ENCODE measurements around the gene LONRF3. TPM values are rescaled to one million over a fixed set of nuclear protein-coding genes. Genes with fewer than 3 reads are reported as not detected.
"Not testable (repeated sequence)": the region's sequence is repeated elsewhere in the genome, so short reads cannot be mapped to it uniquely, and the experiment has no call there.

The LONRF3 gene
- polyA plus RNA-seq, 1 donor (not counting 4 experiments of a cell fraction or from before 2014, with no cell fraction given): not detected

DNA sequence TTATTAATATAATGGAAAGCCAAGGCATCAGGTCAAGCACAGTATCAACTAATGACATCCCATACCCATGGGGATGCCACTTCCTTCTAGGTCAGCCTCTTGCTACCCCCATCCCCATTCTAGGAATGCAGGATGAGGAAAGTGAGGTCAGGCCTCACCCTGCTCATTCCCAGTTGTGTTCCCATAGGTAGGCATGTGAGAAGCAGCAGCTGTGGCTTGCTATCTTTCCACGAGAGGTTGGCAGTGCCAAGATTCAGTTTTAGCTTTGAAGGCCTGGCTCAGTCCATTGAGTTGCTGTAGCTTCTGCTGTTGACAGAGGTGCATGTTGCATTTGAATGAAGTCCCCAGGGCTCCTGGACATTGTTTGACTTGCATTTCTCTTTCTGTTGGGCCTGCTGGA lies 15.5 kb downstream of the LONRF3 start:
- H3K27ac ChIP-seq (ENCODE audit: control insufficient read depth, insufficient read depth, low read length): no peak overlapping the region
- H3K79me2 ChIP-seq (ENCODE audit: control insufficient read depth, insufficient read depth, low read length): no peaks in the 10 kb centered on the region
- H3K36me3 ChIP-seq (ENCODE audit: control insufficient read depth in 2 of 2, extremely low read depth in 1 of 2, insufficient read depth in 2 of 2, low read length in 2 of 2): no peaks in the 10 kb centered on the region
- H3K27me3 ChIP-seq (ENCODE audit: control insufficient read depth, extremely low read depth, insufficient read depth, low read length): no peaks in the 10 kb centered on the region
- no peak overlapping the region for H3K4me2 ChIP-seq (ENCODE audit: control insufficient read depth, extremely low read depth, insufficient read depth, low read depth, low read length)
- H2AFZ ChIP-seq (ENCODE audit: control insufficient read depth, low read length): no peak overlapping the region
- H3K9ac ChIP-seq (ENCODE audit: control insufficient read depth, extremely low read depth, insufficient read depth, low read length): no peak overlapping the region
- no peaks in the 10 kb centered on the region for H3K9me1 ChIP-seq (ENCODE audit: control insufficient read depth, extremely low read depth, insufficient read depth, low read length)
- TF ChIP-seq, protein P1, sequence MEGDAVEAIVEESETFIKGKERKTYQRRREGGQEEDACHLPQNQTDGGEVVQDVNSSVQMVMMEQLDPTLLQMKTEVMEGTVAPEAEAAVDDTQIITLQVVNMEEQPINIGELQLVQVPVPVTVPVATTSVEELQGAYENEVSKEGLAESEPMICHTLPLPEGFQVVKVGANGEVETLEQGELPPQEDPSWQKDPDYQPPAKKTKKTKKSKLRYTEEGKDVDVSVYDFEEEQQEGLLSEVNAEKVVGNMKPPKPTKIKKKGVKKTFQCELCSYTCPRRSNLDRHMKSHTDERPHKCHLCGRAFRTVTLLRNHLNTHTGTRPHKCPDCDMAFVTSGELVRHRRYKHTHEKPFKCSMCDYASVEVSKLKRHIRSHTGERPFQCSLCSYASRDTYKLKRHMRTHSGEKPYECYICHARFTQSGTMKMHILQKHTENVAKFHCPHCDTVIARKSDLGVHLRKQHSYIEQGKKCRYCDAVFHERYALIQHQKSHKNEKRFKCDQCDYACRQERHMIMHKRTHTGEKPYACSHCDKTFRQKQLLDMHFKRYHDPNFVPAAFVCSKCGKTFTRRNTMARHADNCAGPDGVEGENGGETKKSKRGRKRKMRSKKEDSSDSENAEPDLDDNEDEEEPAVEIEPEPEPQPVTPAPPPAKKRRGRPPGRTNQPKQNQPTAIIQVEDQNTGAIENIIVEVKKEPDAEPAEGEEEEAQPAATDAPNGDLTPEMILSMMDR (optimal IDR thresholded peaks at IDR 0.05 in 1 of 3, IDR thresholded peaks at IDR 0.05 in 1 of 3, conservative IDR thresholded peaks at IDR 0.05 in 1 of 3; ENCODE audit: extremely low read depth in 1 of 3, insufficient read depth in 2 of 3, low read length in 3 of 3): no peak
- TF ChIP-seq EZH2 (IDR thresholded peaks at IDR 0.05; ENCODE audit: low read length): no peak
- no peaks in the 10 kb centered on the region for H3K4me1 ChIP-seq (ENCODE audit: control insufficient read depth, extremely low read depth, insufficient read depth, low read length)
- dilution Hi-C loops (cut with MboI; ENCODE audit: extremely low pct_ligation_motif_present, low sequenced_read_pairs): no loop called here
- H3K4me3 ChIP-seq (ENCODE audit: control insufficient read depth in 2 of 3, extremely low read depth in 1 of 3, insufficient read depth in 2 of 3, low read depth in 1 of 3, low read length in 3 of 3): no peak overlapping the region
- H3K9me3 ChIP-seq (ENCODE audit: control insufficient read depth, low read depth, low read length): no peaks in the 10 kb centered on the region
- no peaks in the 10 kb centered on the region for H4K20me1 ChIP-seq (ENCODE audit: control insufficient read depth, extremely low read depth, insufficient read depth, low read length)
- DNase-seq (ENCODE audit: low read depth, low spot score) (no peak), FAIRE-seq (no peak)

DNA sequence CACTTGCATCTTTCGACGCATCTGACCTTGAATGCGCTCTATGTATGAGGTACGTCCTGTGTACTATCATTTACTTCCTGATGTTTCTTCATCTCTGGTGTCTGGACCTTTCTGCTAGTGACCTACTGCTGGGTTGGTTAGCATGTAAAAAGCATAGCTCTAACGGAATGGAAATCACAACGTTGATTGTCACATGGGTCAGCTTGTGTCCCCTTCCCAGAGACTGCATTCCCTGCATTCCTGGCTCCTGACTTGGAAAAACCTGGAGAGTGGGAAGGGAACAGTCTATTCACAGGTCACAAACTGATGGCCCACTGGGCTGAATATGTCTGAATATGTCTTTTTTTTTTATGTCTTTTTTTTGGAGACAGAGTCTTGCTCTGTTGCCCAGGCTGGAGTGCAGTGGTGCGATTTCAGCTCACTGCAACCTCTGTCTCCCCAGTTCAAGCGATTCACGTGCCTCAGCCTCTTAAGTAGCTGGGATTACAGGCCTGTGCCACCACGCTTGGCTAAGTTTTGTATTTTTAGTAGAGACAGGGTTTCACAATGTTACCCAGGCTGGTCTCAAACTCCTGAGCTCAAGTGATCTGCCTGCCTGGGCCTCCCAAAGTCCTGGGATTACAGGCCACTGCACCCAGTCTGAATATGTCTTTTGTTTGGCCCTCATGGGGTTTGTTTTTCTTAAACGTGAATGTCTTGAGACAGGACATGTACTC lies 16.3 kb downstream of the LONRF3 start:
- no peak overlapping the region for H3K4me2 ChIP-seq (ENCODE audit: control insufficient read depth, extremely low read depth, insufficient read depth, low read depth, low read length)
- FAIRE-seq (no peak), DNase-seq (ENCODE audit: low read depth, low spot score) (no peak)
- H3K27ac ChIP-seq (ENCODE audit: control insufficient read depth, insufficient read depth, low read length): no peak overlapping the region
- no peaks in the 10 kb centered on the region for H3K9me1 ChIP-seq (ENCODE audit: control insufficient read depth, extremely low read depth, insufficient read depth, low read length)
- H4K20me1 ChIP-seq (ENCODE audit: control insufficient read depth, extremely low read depth, insufficient read depth, low read length): no peaks in the 10 kb centered on the region
- H3K79me2 ChIP-seq (ENCODE audit: control insufficient read depth, insufficient read depth, low read length): no peaks in the 10 kb centered on the region
- H3K27me3 ChIP-seq (ENCODE audit: control insufficient read depth, extremely low read depth, insufficient read depth, low read length): no peaks in the 10 kb centered on the region
- TF ChIP-seq, protein P1 (optimal IDR thresholded peaks at IDR 0.05 in 1 of 3, IDR thresholded peaks at IDR 0.05 in 1 of 3, conservative IDR thresholded peaks at IDR 0.05 in 1 of 3; ENCODE audit: extremely low read depth in 1 of 3, insufficient read depth in 2 of 3, low read length in 3 of 3): no peak
- TF ChIP-seq EZH2 (IDR thresholded peaks at IDR 0.05; ENCODE audit: low read length): no peak
- H3K9me3 ChIP-seq (ENCODE audit: control insufficient read depth, low read depth, low read length): no peaks in the 10 kb centered on the region
- H3K4me3 ChIP-seq (ENCODE audit: control insufficient read depth in 2 of 3, extremely low read depth in 1 of 3, insufficient read depth in 2 of 3, low read depth in 1 of 3, low read length in 3 of 3): no peak overlapping the region
- no peak overlapping the region for H3K9ac ChIP-seq (ENCODE audit: control insufficient read depth, extremely low read depth, insufficient read depth, low read length)
- H3K4me1 ChIP-seq (ENCODE audit: control insufficient read depth, extremely low read depth, insufficient read depth, low read length): no peaks in the 10 kb centered on the region
- no peak overlapping the region for H2AFZ ChIP-seq (ENCODE audit: control insufficient read depth, low read length)
- no peaks in the 10 kb centered on the region for H3K36me3 ChIP-seq (ENCODE audit: control insufficient read depth in 2 of 2, extremely low read depth in 1 of 2, insufficient read depth in 2 of 2, low read length in 2 of 2)
- dilution Hi-C loops (cut with MboI; ENCODE audit: extremely low pct_ligation_motif_present, low sequenced_read_pairs): no loop called here

- H4K20me1 ChIP-seq (ENCODE audit: control insufficient read depth, extremely low read depth, insufficient read depth, low read length); H3K27me3 ChIP-seq (ENCODE audit: control insufficient read depth, extremely low read depth, insufficient read depth, low read length); H3K27ac ChIP-seq (ENCODE audit: control insufficient read depth, insufficient read depth, low read length); H3K36me3 ChIP-seq (ENCODE audit: control insufficient read depth in 2 of 2, extremely low read depth in 1 of 2, insufficient read depth in 2 of 2, low read length in 2 of 2); H3K9me1 ChIP-seq (ENCODE audit: control insufficient read depth, extremely low read depth, insufficient read depth, low read length); DNase-seq (ENCODE audit: low read depth, low spot score); FAIRE-seq; H3K4me2 ChIP-seq (ENCODE audit: control insufficient read depth, extremely low read depth, insufficient read depth, low read depth, low read length); H3K79me2 ChIP-seq (ENCODE audit: control insufficient read depth, insufficient read depth, low read length); H2AFZ ChIP-seq (ENCODE audit: control insufficient read depth, low read length); dilution Hi-C loops (cut with MboI; ENCODE audit: extremely low pct_ligation_motif_present, low sequenced_read_pairs); H3K9me3 ChIP-seq (ENCODE audit: control insufficient read depth, low read depth, low read length); H3K4me3 ChIP-seq (ENCODE audit: control insufficient read depth in 2 of 3, extremely low read depth in 1 of 3, insufficient read depth in 2 of 3, low read depth in 1 of 3, low read length in 3 of 3); H3K9ac ChIP-seq (ENCODE audit: control insufficient read depth, extremely low read depth, insufficient read depth, low read length); H3K4me1 ChIP-seq (ENCODE audit: control insufficient read depth, extremely low read depth, insufficient read depth, low read length): not testable (repeated sequence)
Measured at GRCh38 chrX:118992441-118993121, 18.2 kb downstream of the LONRF3 start.
